IMR-90 (cell line): ENCODE measurements around the gene ITPKC. TPM values are rescaled to one million over a fixed set of nuclear protein-coding genes. Genes with fewer than 3 reads are reported as not detected.
A peak's percentile ranks its signal among the peaks of the same experiment; 100 is the strongest.

Experiments used
- ATAC-seq: fragments of 200-7000 bp; cut with Tn5 transposase; 2 replicates; pipeline ENCODE4 v1.9.1; 2020; ENCODE audit warnings: low read depth, mild to moderate bottlenecking, moderate library complexity
- BruUV-seq: library from RNA; stranded (reverse); fragments of 400-500 nt; replicated peaks from 2 replicates; lab custom pipeline; 2021; lab: Mats Ljungman, UMichigan
- CTCF ChIA-PET: fragments of 300-600 bp; formaldehyde crosslinking; extraction: SDS; loops from one replicate; lab custom pipeline; 2021; ENCODE audit warnings: antibody characterized with exemption; lab: Yijun Ruan, JAX
- POLR2A ChIA-PET: fragments of 300-600 bp; sonication (Branson Sonifier 250); formaldehyde crosslinking; loops from one replicate; lab custom pipeline; 2022; ENCODE audit warnings: antibody characterized with exemption; ENCODE audit not compliant: unreplicated experiment; lab: Charles Lee
- DNase-seq: peaks from one replicate; pipeline ENCODE4 v3.0.0; 2013
- H2AFZ ChIP-seq: replicated peaks from 2 replicates; pipeline ENCODE3; 2013; ENCODE audit warnings: low read length, mild to moderate bottlenecking; ENCODE audit not compliant: poor library complexity
- H2AK5ac ChIP-seq: 2 replicates; pipeline ENCODE4 v1.6.1; 2013; ENCODE audit warnings: low read depth, low read length, inconsistent platforms
- H2AK9ac ChIP-seq: replicated peaks from 2 replicates; pipeline ENCODE3; 2013; ENCODE audit warnings: mild to moderate bottlenecking, low read depth, low read length, moderate library complexity; ENCODE audit not compliant: poor library complexity
- H2BK120ac ChIP-seq: 2 replicates; pipeline ENCODE4 v1.6.1; 2013; ENCODE audit warnings: low read depth, low read length, inconsistent platforms
- H2BK15ac ChIP-seq: 3 replicates; pipeline ENCODE4 v1.6.1; 2013; ENCODE audit warnings: low read depth, low read length, inconsistent platforms
- H2BK20ac ChIP-seq: 2 replicates; pipeline ENCODE4 v1.6.1; 2013; ENCODE audit warnings: low read depth, mild to moderate bottlenecking, inconsistent platforms, low read length, moderate library complexity
- H2BK5ac ChIP-seq: 2 replicates; pipeline ENCODE4 v1.6.1; 2013; ENCODE audit warnings: mild to moderate bottlenecking, low read depth, low read length, inconsistent platforms; ENCODE audit not compliant: poor library complexity, severe bottlenecking
- H3K14ac ChIP-seq: replicated peaks from 2 replicates; pipeline ENCODE4 v1.6.1; 2013; ENCODE audit warnings: low read depth, low read length, inconsistent platforms
- H3K18ac ChIP-seq: 2 replicates; pipeline ENCODE4 v1.6.1; 2013; ENCODE audit warnings: low read depth, low read length, control low read depth
- H3K23ac ChIP-seq: 2 replicates; pipeline ENCODE4 v1.6.1; 2013; ENCODE audit warnings: low read depth, low read length, inconsistent platforms
- H3K27ac ChIP-seq: 2 replicates; pipeline ENCODE4 v1.5.1; 2013; ENCODE audit warnings: mild to moderate bottlenecking, control low read depth, low read length; ENCODE audit not compliant: insufficient read depth
- H3K27me3 ChIP-seq: 2 replicates; pipeline ENCODE4 v1.6.1; 2013; ENCODE audit warnings: low read length; ENCODE audit not compliant: control insufficient read depth, insufficient read depth
- H3K36me3 ChIP-seq: 2 replicates; pipeline ENCODE4 v1.6.1; 2013; ENCODE audit warnings: low read length, mixed read lengths; ENCODE audit not compliant: control insufficient read depth, insufficient read depth
- H3K4ac ChIP-seq: 2 replicates; pipeline ENCODE4 v1.6.1; 2013; ENCODE audit warnings: low read depth, low read length, inconsistent platforms
- H3K4me1 ChIP-seq: 2 replicates; pipeline ENCODE4 v1.6.1; 2013; ENCODE audit warnings: low read length, mixed read lengths; ENCODE audit not compliant: control insufficient read depth, insufficient read depth
- H3K4me2 ChIP-seq: 2 replicates; pipeline ENCODE4 v1.6.1; 2013; ENCODE audit warnings: low read depth, mild to moderate bottlenecking, control low read depth, low read length, moderate library complexity
- H3K4me3 ChIP-seq: 2 replicates; pipeline ENCODE4 v1.5.1; 2013; ENCODE audit warnings: low read depth, mild to moderate bottlenecking, control low read depth, low read length, moderate library complexity; ENCODE audit not compliant: insufficient read depth
- H3K56ac ChIP-seq: 2 replicates; pipeline ENCODE4 v1.6.1; 2013; ENCODE audit warnings: low read length, inconsistent platforms; ENCODE audit not compliant: insufficient read depth; ENCODE audit errors: extremely low read depth
- H3K79me1 ChIP-seq, 2 experiments: 2 replicates each; pipeline ENCODE4 v1.6.1; 2013; ENCODE audit warnings: low read length in 2 of 2, inconsistent platforms in 1 of 2, low read depth in 1 of 2
- H3K9ac ChIP-seq: 2 replicates; pipeline ENCODE4 v1.6.1; 2013; ENCODE audit warnings: low read depth, low read length, control low read depth
- H3K9me1 ChIP-seq: 2 replicates; pipeline ENCODE4 v1.6.1; 2013; ENCODE audit warnings: low read length, inconsistent platforms; ENCODE audit not compliant: insufficient read depth
- H3K9me3 ChIP-seq: 2 replicates; pipeline ENCODE4 v1.6.1; 2013; ENCODE audit warnings: low read length; ENCODE audit not compliant: control insufficient read depth, insufficient read depth
- H4K20me1 ChIP-seq: 2 replicates; pipeline ENCODE4 v1.6.1; 2013; ENCODE audit warnings: low read length, inconsistent platforms; ENCODE audit not compliant: insufficient read depth
- H4K5ac ChIP-seq: 2 replicates; pipeline ENCODE4 v1.6.1; 2013; ENCODE audit warnings: mild to moderate bottlenecking, low read depth, low read length, control low read depth
- H4K8ac ChIP-seq, 2 experiments: 2 replicates each; pipeline ENCODE4 v1.6.1; 2013; ENCODE audit warnings: low read depth in 2 of 2, low read length in 2 of 2, control low read depth in 1 of 2, inconsistent platforms in 1 of 2
- H4K91ac ChIP-seq: 2 replicates; pipeline ENCODE4 v1.6.1; 2013; ENCODE audit warnings: low read depth, low read length, inconsistent platforms; ENCODE audit not compliant: insufficient read depth
- CEBPB ChIP-seq: IDR thresholded peaks from 2 replicates; pipeline ENCODE4 v1.6.1; 2012; ENCODE audit warnings: low read depth, low read length, improper control_type of control experiment
- FOS ChIP-seq: fragments of 150-350 bp; IDR thresholded peaks from 2 replicates; pipeline ENCODE4 v1.6.1; 2016; ENCODE audit warnings: low read depth, low read length
- NFE2L2 ChIP-seq: fragments of 150-350 bp; IDR thresholded peaks from 2 replicates; pipeline ENCODE4 v1.6.1; 2016; ENCODE audit warnings: low read depth, mild to moderate bottlenecking, low read length
- USF2 ChIP-seq: fragments of 150-350 bp; IDR thresholded peaks from 2 replicates; pipeline ENCODE4 v1.6.1; 2017; ENCODE audit warnings: mild to moderate bottlenecking, antibody characterized with exemption, low read length, low read depth
- WGBS, 2 experiments: methylation state at CpG; one replicate each; pipeline versions ENCODE4 v1.1.5 to v1.1.7; 2013; ENCODE audit warnings: missing lambda C conversion rate in 2 of 2; ENCODE audit not compliant: insufficient read length in 1 of 2; ENCODE audit errors: extremely low coverage in 2 of 2; 5-methylcytosine and 5-hydroxymethylcytosine counted together
- dilution Hi-C: fragments of 300-500 bp; cut with HindIII; formaldehyde crosslinking; loops from one replicate; pipeline ENCODE4 v1.14.3; 2018; ENCODE audit warnings: low sequenced_read_pairs; ENCODE audit not compliant: unreplicated experiment
- in situ Hi-C: fragments of 300-500 bp; cut with MboI; formaldehyde crosslinking; loops from 3 replicates; pipeline ENCODE4 v1.14.3; 2019; ENCODE audit warnings: low sequenced_read_pairs, inconsistent platforms, mixed read lengths
- intact Hi-C: fragments of 100-400 bp; cut with micrococcal nuclease; formaldehyde crosslinking; loops from 2 replicates; pipeline ENCODE4 v1.10.0; 2022
- polyA plus RNA-seq, 3 experiments: library from polyadenylated mRNA; depleted of rRNA; stranded (reverse); fragments of >200 nt; gene quantifications; 2 replicates each; pipeline ENCODE4 v1.2.3, GENCODE V29; 2012; ENCODE audit warnings: low replicate concordance in 1 of 3
- total RNA-seq: library from RNA; depleted of rRNA; stranded (reverse); fragments of >200 nt; gene quantifications from 2 replicates; pipeline ENCODE4 v1.2.3, GENCODE V29; 2012
- TF ChIP-seq, protein P1 (sequence below): fragments of 150-350 bp; IDR thresholded peaks from 2 replicates; pipeline ENCODE4 v1.6.1; 2016; ENCODE audit warnings: low read depth, mild to moderate bottlenecking, low read length, moderate library complexity, borderline replicate concordance

The ITPKC gene
- total and polyA plus RNA-seq, 2 of the 4 experiments (the other 2 are of a cell fraction): 7.7 to 9.4 TPM

- TF ChIP-seq, protein P1, sequence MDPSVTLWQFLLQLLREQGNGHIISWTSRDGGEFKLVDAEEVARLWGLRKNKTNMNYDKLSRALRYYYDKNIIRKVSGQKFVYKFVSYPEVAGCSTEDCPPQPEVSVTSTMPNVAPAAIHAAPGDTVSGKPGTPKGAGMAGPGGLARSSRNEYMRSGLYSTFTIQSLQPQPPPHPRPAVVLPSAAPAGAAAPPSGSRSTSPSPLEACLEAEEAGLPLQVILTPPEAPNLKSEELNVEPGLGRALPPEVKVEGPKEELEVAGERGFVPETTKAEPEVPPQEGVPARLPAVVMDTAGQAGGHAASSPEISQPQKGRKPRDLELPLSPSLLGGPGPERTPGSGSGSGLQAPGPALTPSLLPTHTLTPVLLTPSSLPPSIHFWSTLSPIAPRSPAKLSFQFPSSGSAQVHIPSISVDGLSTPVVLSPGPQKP: no peak
- no peak for TF ChIP-seq FOS
Observed at GRCh38 chr19:40744554-40745401, 27.9 kb downstream of the ITPKC start (continued).

- POLR2A ChIA-PET: no interaction called here
- CTCF ChIA-PET: interaction anchor here (0.7 to 1.4 kb wide), 3 partner anchors 14 to 454 kb away, joined by 3 to 4 read pairs (median 4); no protein-coding TSS in a partner anchor
- dilution Hi-C loops: no loop called here
- peak overlapping the region; percentile 78 for H2AFZ ChIP-seq
- peak overlapping the region; percentile 82 for H3K56ac ChIP-seq
- no peak for TF ChIP-seq USF2
- peak; percentile 95 for TF ChIP-seq CEBPB
- TF ChIP-seq FOS: no peak
- no peak for TF ChIP-seq NFE2L2
- peak overlapping the region; percentile 87 for H4K91ac ChIP-seq
- DNase-seq (peak; percentile 63), ATAC-seq (peak; percentile 62)
- H3K9ac ChIP-seq: peak overlapping the region; percentile 17; the same call in 1 of the 2 replicates
- H3K27ac ChIP-seq: peak overlapping the region; percentile 85
- 79% methylated on average over 5 of the region's 7 CpGs; no CpG with 5 or more reads in 1 of the 2 experiments for WGBS, 2 experiments
- peaks cover 13% of the 10 kb centered on the region for H3K9me1 ChIP-seq
- H4K20me1 ChIP-seq: no peaks in the 10 kb centered on the region
- peak overlapping the region; percentile 83 for H4K5ac ChIP-seq
- BruUV-seq: no TSS peak
- in situ Hi-C loops: no loop called here
- H2AK5ac ChIP-seq: peak overlapping the region; percentile 86
- peak overlapping the region; percentile 77 for H2BK5ac ChIP-seq
- peak overlapping the region; percentile 74 to 97 for H4K8ac ChIP-seq
- peak overlapping the region; percentile 62; the same call in 1 of the 3 replicates for H2BK15ac ChIP-seq
- H3K4ac ChIP-seq: peak overlapping the region; percentile 93
- peak overlapping the region; percentile 89 for H2BK20ac ChIP-seq
- no peaks in the 10 kb centered on the region for H3K27me3 ChIP-seq
- peak overlapping the region; percentile 58 for H3K4me2 ChIP-seq
- H3K18ac ChIP-seq: peak overlapping the region; percentile 68
- H3K4me1 ChIP-seq: peaks cover 17% of the 10 kb centered on the region
- H2AK9ac ChIP-seq: peak overlapping the region; percentile 59
- H3K9me3 ChIP-seq: no peaks in the 10 kb centered on the region
- H3K4me3 ChIP-seq: no peak overlapping the region
- peaks cover 9 to 21% of the 10 kb centered on the region in 2 experiments for H3K79me1 ChIP-seq
- peak overlapping the region; percentile 91 for H2BK120ac ChIP-seq
- intact Hi-C loops: no loop called here
- H3K23ac ChIP-seq: peak overlapping the region; percentile 69; the same call in 1 of the 2 replicates
- H3K36me3 ChIP-seq: no peaks in the 10 kb centered on the region; the same call in 1 of the 2 replicates
- H3K14ac ChIP-seq: peak overlapping the region; percentile 93
Observed at GRCh38 chr19:40745402-40745780, 28.5 kb downstream of the ITPKC start.
